IPS-NIHi7 (cell line): ENCODE measurements around the gene KIAA0586.
"Not testable (repeated sequence)": the region's sequence is repeated elsewhere in the genome, so short reads cannot be mapped to it uniquely, and the experiment has no call there.

Source experiments
- DNase-seq: peaks from one replicate; pipeline ENCODE4 v3.0.0; 2012; ENCODE audit warnings: mixed read lengths; ENCODE audit errors: extremely low spot score

KIAA0586 gene

GRCh38 chr14:58427281-58428117, at the start of gene KIAA0586, which contains the start of gene TIMM9:
Gene KIAA0586 (plus strand): TSS chr14:58427719. CDS start chr14:58428265, 546 bp downstream.
Gene TIMM9 (minus strand): TSS chr14:58427531. CDS start chr14:58411945, 15,586 bp downstream.
- DNase-seq: peak; percentile 98

- no peak for DNase-seq
These were observed 36.7 kb upstream of the KIAA0586 start for GRCh38 chr14:58390830-58391229.

- no peak for DNase-seq
These were observed 32.0 kb upstream of the KIAA0586 start for GRCh38 chr14:58395562-58395811.

- peak; percentile 93 for DNase-seq
These were observed 31.4 kb upstream of the KIAA0586 start, which contains the start of gene TOMM20L for GRCh38 chr14:58395812-58396788. Gene TOMM20L (plus strand): TSS chr14:58395930. CDS start chr14:58395958, 28 bp downstream.

GRCh38 chr14:58397156-58397555, 30.4 kb upstream of the KIAA0586 start:
- no peak for DNase-seq

GRCh38 chr14:58398495-58398894, 29.0 kb upstream of the KIAA0586 start:
- no peak for DNase-seq

GRCh38 chr14:58398895-58399294, 28.6 kb upstream of the KIAA0586 start:
- DNase-seq: no peak

GRCh38 chr14:58401587-58401986, 25.9 kb upstream of the KIAA0586 start:
- DNase-seq: peak; percentile 14

- no peak for DNase-seq
These were observed 18.8 kb upstream of the KIAA0586 start for GRCh38 chr14:58408681-58409215.

GRCh38 chr14:58414845-58415244, 12.7 kb upstream of the KIAA0586 start:
- DNase-seq: peak; percentile 39

- DNase-seq: no peak
These were observed 11.6 kb upstream of the KIAA0586 start for GRCh38 chr14:58415636-58416547.

- not testable (repeated sequence) for DNase-seq
These were observed 10.6 kb upstream of the KIAA0586 start for GRCh38 chr14:58416934-58417333.

GRCh38 chr14:58426670-58427280, 744 bp upstream of the KIAA0586 start:
- DNase-seq: peak; percentile 64

- peak; percentile 30 for DNase-seq
These were observed 682 bp downstream of the KIAA0586 start for GRCh38 chr14:58428118-58428683.

- DNase-seq: no peak
These were observed 2.6 kb downstream of the KIAA0586 start for GRCh38 chr14:58430156-58430555.

GRCh38 chr14:58439476-58439875, 12.0 kb downstream of the KIAA0586 start:
- no peak for DNase-seq

- no peak for DNase-seq
These were observed 17.1 kb downstream of the KIAA0586 start for GRCh38 chr14:58444627-58445026.

- peak; percentile 6 for DNase-seq
These were observed 28.2 kb downstream of the KIAA0586 start for GRCh38 chr14:58455593-58456265.

- DNase-seq: no peak
These were observed 33.3 kb downstream of the KIAA0586 start for GRCh38 chr14:58460772-58461171.

GRCh38 chr14:58463147-58463546, 35.6 kb downstream of the KIAA0586 start:
- DNase-seq: no peak
